Measurements from ENCODE around the gene PTPN5. TPM values are rescaled to one million over a fixed set of nuclear protein-coding genes. Genes with fewer than 3 reads are reported as not detected.

The PTPN5 gene
- total RNA-seq, 2 experiments from 2014 or later = not detected

- no peak overlapping the region for H3K4me3 Mint-ChIP-seq
Observed at GRCh38 chr11:18791969-18792628, 501 bp upstream of the PTPN5 start.

GRCh38 chr11:18790883-18791206 is 753 bp downstream of the PTPN5 start:
- Mint-ChIP-seq H3K9me3 (no peaks in the 10 kb centered on the region), H3K4me3 (no peak overlapping the region), H3K27ac (no peak overlapping the region), H3K4me1 (ENCODE audit: low read depth) (no peaks in the 10 kb centered on the region), H3K27me3 (peaks cover 44% of the 10 kb centered on the region), H3K36me3 (ENCODE audit: low read depth) (no peaks in the 10 kb centered on the region)
- ATAC-seq (no peak), DNase-seq (no peak)
- ChIA-PET CTCF (interaction anchor here (1.5 kb wide), 1 partner anchor 15 kb away, joined by 4 read pairs; no protein-coding TSS in a partner anchor), POLR2A (interaction anchor here (0.7 kb wide), 1 partner anchor 9 kb away, joined by 3 read pairs; no protein-coding TSS in a partner anchor)
- no peak for TF ChIP-seq CTCF (IDR thresholded peaks at IDR 0.05)
- intact Hi-C loops (cut with micrococcal nuclease) = no loop called here

More at GRCh38 chr11:18791969-18792628, 501 bp upstream of the PTPN5 start:
- H3K27me3 Mint-ChIP-seq = peaks cover 46% of the 10 kb centered on the region
- no peak overlapping the region for H3K27ac Mint-ChIP-seq
- H3K9me3 Mint-ChIP-seq = no peaks in the 10 kb centered on the region
- CTCF ChIA-PET = interaction anchor here (0.7 to 1.7 kb wide), 4 partner anchors 10 to 28 kb away, joined by 3 to 9 read pairs (median 5); no protein-coding TSS in a partner anchor
- DNase-seq = no peak
- no peaks in the 10 kb centered on the region for H3K36me3 Mint-ChIP-seq (ENCODE audit: low read depth)
- no peak for ATAC-seq
- no peak for TF ChIP-seq CTCF (IDR thresholded peaks at IDR 0.05)
- no peaks in the 10 kb centered on the region for H3K4me1 Mint-ChIP-seq (ENCODE audit: low read depth)
- POLR2A ChIA-PET = no interaction called here
- intact Hi-C loops (cut with micrococcal nuclease) = no loop called here

GRCh38 chr11:18789942-18790341 is 1.7 kb downstream of the PTPN5 start:
- Mint-ChIP-seq H3K4me1 (ENCODE audit: low read depth) (no peaks in the 10 kb centered on the region), H3K9me3 (no peaks in the 10 kb centered on the region), H3K27me3 (peaks cover 44% of the 10 kb centered on the region), H3K36me3 (ENCODE audit: low read depth) (no peaks in the 10 kb centered on the region), H3K27ac (no peak overlapping the region), H3K4me3 (no peak overlapping the region)
- no peak for ATAC-seq
- TF ChIP-seq CTCF (IDR thresholded peaks at IDR 0.05) = no peak
- intact Hi-C loops (cut with micrococcal nuclease) = no loop called here
- no peak for DNase-seq
- CTCF ChIA-PET = interaction anchor here (1.5 kb wide), 1 partner anchor 14 kb away, joined by 4 read pairs; no protein-coding TSS in a partner anchor
- POLR2A ChIA-PET = no interaction called here

GRCh38 chr11:18785411-18785810 is 6.2 kb downstream of the PTPN5 start:
- no peak for DNase-seq
- Mint-ChIP-seq H3K36me3 (ENCODE audit: low read depth) (no peaks in the 10 kb centered on the region), H3K27me3 (peaks cover 23% of the 10 kb centered on the region), H3K4me3 (no peak overlapping the region), H3K9me3 (no peaks in the 10 kb centered on the region), H3K4me1 (ENCODE audit: low read depth) (no peaks in the 10 kb centered on the region), H3K27ac (no peak overlapping the region)
- TF ChIP-seq CTCF (IDR thresholded peaks at IDR 0.05) = no peak
- CTCF ChIA-PET = no interaction called here
- ATAC-seq = no peak
- POLR2A ChIA-PET = no interaction called here
- intact Hi-C loops (cut with micrococcal nuclease) = no loop called here

- peaks cover 8% of the 10 kb centered on the region for H3K4me1 Mint-ChIP-seq (ENCODE audit: low read depth)
- peaks cover 3% of the 10 kb centered on the region for H3K27me3 Mint-ChIP-seq
- no peaks in the 10 kb centered on the region for H3K36me3 Mint-ChIP-seq (ENCODE audit: low read depth)
- no peaks in the 10 kb centered on the region for H3K9me3 Mint-ChIP-seq
- POLR2A ChIA-PET = no interaction called here
- H3K4me3 Mint-ChIP-seq = no peak overlapping the region
- DNase-seq = no peak
- H3K27ac Mint-ChIP-seq = no peak overlapping the region
- intact Hi-C loops (cut with micrococcal nuclease) = no loop called here
- TF ChIP-seq CTCF (IDR thresholded peaks at IDR 0.05) = no peak
- CTCF ChIA-PET = interaction anchor here (9.7 kb wide), 1 partner anchor 18 kb away, joined by 106 read pairs; no protein-coding TSS in a partner anchor
- no peak for ATAC-seq
Observed at GRCh38 chr11:18780896-18781295, 10.7 kb downstream of the PTPN5 start.

Measured in activated CD8-positive, alpha-beta T cell treated with anti-CD3 and anti-CD28 coated beads for 36 hours (primary cell).